ENCODE measurements around the gene KLC1.

DNA sequence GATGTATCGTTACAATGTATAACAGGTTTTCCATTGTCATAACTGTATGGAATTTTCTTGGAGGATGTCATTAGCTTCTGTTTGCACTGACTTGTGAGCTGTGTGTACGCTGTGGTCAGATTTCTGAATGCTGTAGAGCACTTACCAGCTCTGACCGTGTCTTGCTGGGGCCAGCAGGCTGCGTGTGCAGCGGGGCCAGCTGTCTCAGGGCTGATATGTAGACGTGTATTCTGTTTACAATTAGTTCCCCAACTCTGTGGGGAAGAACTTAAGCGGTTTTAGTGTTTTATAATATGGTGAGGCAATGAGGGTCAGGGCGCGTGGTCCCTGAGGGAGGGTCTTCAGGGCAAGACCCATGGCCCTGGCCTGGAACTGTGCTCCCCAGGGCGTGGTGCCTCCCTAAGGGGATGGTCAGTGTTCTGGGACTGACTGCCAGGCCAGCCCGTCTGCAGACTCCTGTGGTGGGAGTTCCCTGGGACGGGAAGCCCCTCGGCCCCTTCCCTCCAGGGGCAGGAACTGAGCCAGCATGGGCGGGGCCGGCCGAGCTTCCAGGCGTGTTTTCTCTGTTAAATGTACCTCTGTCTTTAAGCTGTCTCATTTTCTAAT is 67.6 kb downstream of the KLC1 start:
- no peak for TF ChIP-seq POLR2A (IDR thresholded peaks at IDR 0.05; ENCODE audit: borderline replicate concordance, extremely low read depth, insufficient read depth, insufficient read length)
- TF ChIP-seq, protein P1, sequence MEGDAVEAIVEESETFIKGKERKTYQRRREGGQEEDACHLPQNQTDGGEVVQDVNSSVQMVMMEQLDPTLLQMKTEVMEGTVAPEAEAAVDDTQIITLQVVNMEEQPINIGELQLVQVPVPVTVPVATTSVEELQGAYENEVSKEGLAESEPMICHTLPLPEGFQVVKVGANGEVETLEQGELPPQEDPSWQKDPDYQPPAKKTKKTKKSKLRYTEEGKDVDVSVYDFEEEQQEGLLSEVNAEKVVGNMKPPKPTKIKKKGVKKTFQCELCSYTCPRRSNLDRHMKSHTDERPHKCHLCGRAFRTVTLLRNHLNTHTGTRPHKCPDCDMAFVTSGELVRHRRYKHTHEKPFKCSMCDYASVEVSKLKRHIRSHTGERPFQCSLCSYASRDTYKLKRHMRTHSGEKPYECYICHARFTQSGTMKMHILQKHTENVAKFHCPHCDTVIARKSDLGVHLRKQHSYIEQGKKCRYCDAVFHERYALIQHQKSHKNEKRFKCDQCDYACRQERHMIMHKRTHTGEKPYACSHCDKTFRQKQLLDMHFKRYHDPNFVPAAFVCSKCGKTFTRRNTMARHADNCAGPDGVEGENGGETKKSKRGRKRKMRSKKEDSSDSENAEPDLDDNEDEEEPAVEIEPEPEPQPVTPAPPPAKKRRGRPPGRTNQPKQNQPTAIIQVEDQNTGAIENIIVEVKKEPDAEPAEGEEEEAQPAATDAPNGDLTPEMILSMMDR (IDR thresholded peaks at IDR 0.05 in 2 of 3, conservative IDR thresholded peaks at IDR 0.05 in 1 of 3; ENCODE audit: borderline replicate concordance in 1 of 3, insufficient read depth in 1 of 3, low read depth in 2 of 3, low read length in 2 of 3) = no peak
- no peak; the same call in none of the 2 replicates for TF ChIP-seq POLR2AphosphoS5 (IDR thresholded peaks at IDR 0.05; ENCODE audit: low read depth, low read length)
- TF ChIP-seq CEBPB (IDR thresholded peaks at IDR 0.05; ENCODE audit: low read depth) = no peak
- no peak for TF ChIP-seq REST (IDR thresholded peaks at IDR 0.05; ENCODE audit: low read depth)
- TF ChIP-seq EZH2 (IDR thresholded peaks at IDR 0.05) = no peak
- TF ChIP-seq ZFX (IDR thresholded peaks at IDR 0.05) = no peak
- no peak for TF ChIP-seq EZH2phosphoT487 (IDR thresholded peaks at IDR 0.05; ENCODE audit: borderline replicate concordance)
- TF ChIP-seq YY1 (IDR thresholded peaks at IDR 0.05; ENCODE audit: extremely low read depth, insufficient replicate concordance, low read depth, low read length) = no peak
- TF ChIP-seq ATF3 (IDR thresholded peaks at IDR 0.05) = no peak

Data from HCT116 (cell line).